ENCODE data around the gene CDK5RAP2. TPM values are rescaled to one million over a fixed set of nuclear protein-coding genes. Genes with fewer than 3 reads are reported as not detected.

The CDK5RAP2 gene
- polyA plus RNA-seq (2013, experiment 1 of 2; ENCODE audit: insufficient read length) = 43.8 TPM
- 24.3 TPM for polyA plus RNA-seq (2013, experiment 2 of 2; ENCODE audit: insufficient read length)

DNA sequence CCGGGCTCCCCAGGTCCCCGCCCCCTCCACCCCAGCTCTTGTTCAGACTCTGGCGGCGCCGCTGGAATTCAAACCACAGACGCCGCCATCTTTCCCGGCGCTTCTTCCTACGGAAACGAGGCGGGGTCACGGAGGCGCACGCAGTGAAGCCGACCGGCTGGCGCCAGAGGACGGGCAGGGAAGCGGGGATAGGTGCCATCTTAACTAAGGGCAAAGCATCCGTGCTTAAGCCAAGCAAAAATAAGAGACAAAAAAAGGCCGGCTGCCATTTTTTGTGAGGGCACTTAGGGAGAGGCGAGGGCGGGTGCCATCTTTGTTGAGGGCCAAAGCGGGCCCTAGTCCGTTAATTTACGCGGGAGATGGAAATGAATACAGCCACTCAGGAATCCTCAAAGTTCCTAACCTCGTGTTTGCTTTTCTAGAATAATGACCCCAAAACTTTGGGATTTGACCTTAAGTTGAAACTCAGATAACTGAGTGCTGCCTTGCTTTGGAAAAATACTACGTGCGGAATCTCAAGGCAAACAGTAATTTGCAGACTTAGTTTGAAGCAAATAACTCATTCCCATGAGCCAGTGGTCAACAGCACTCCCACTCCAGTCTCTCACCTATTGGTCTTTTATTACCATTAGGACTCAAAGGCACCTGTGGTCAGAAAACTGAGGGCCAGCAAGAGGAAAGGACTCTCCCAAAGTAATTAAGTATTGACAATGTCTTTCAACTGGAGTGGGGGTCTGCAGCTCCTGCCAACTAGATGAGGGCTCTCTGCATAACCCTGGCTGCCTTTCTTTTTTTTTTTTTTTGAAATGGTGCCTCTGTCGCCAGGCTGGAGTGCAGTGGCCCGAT lies at the start of gene CDK5RAP2:
Gene CDK5RAP2 (minus strand): TSS at position 117 of the 846 bp plus-strand sequence. CDS start 189 bp downstream, outside the sequence.
- peak; percentile 98 for DNase-seq

DNA sequence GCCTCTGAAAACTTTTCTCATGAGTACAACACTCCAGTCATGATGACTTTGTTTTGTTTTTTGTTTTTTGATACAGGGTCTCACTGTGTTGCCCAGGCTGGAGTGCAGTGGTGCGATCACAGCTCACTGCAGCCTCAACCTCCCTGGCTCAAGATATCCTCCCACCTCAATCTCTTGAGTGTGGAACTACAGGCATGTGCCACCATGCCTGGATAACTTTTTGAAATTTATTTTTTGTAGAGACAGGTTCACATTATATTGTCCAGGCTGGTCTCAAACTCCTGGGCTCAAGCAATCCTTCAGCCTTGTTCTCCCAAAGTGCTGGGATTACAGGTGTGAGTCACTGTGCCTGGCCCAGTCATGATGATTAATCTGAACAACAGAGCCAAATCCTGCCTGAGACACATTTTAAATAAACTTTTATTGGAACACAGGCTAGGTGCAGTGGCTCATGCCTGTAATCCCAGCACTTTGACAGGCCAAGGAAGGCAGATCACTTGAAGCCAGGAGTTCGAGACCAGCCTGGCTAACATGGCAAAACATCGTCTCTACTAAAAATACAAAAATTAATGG lies 49.0 kb upstream of the CDK5RAP2 start:
- DNase-seq = peak; percentile 48

DNA sequence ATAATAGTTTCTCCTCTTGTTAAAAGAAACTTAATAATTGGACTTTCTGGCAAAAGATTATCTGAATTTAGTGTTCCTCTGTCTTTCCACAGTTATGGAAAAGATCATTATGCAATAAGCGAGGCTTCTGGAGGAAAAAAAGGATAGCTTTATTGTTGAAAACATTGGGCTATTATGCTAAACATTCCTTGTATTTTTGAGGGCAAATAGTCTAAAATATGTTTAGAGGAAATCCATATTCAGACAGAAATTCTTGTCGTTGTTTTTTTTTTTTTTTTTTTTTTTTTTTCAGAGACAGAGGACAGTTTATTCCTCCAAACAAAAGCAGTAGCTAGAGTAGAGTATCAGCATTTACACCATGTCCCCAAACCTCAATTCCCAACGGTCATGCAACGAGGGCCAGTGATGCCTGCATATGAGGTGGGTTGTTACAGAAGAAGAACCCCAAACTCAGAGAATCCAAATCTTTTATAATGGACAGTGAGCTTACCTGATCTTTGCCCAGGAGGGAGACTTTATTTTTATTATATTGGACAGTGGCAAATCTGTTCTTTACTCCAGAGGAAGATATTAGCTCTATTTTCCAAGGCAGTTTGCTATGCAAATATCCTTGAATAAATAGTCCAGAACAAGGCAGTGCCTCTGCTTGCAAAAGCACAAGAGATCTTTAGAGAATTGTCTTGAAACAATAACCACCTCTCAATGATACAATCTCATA lies 48.4 kb upstream of the CDK5RAP2 start:
- no peak for DNase-seq

DNA sequence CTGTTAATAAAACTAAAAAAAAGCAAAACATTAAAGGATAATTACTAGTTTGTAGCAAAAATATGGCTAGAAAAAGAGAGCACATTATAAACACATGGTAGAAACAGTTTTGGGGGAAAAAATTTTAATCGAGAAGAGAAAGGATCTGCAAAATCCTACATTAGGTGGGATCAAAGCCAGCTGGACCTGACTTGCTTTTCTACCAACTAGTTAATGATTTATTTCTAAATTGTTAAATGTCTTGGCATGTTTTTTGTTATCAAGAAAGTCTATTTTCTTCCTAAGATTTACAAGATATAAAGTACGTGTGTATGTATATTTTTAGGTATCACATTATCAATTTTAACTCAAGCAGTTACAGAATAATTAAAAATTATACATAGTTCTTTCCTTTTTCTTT lies 47.1 kb upstream of the CDK5RAP2 start:
- no peak for DNase-seq

GRCh38 chr9:120626512-120626911 lies 46.5 kb upstream of the CDK5RAP2 start:
- no peak for DNase-seq

- DNase-seq = peak; percentile 34
Measured at GRCh38 chr9:120625222-120625621, 45.3 kb upstream of the CDK5RAP2 start.

- no peak for DNase-seq
Measured at GRCh38 chr9:120622790-120623189, 42.8 kb upstream of the CDK5RAP2 start.

DNA sequence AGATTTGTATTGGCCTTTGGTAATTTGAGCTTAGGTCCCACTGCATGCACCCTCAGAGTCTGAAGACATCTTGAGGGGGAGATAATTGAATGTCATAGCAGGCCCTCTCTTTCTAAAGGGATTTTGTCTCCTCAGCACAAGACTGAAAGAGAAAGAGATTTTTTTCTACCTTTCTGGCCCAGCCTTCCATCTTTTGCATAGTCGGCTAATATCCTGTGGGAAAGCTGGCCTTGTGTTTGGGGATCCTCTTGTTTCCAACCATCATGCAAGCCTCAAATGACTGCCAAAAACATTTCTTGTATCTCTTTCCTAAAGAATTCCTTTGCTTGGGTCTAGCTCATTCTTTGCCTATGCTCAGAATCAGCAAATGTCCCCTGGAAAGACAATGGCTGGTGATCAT lies 42.0 kb upstream of the CDK5RAP2 start:
- no peak for DNase-seq

DNA sequence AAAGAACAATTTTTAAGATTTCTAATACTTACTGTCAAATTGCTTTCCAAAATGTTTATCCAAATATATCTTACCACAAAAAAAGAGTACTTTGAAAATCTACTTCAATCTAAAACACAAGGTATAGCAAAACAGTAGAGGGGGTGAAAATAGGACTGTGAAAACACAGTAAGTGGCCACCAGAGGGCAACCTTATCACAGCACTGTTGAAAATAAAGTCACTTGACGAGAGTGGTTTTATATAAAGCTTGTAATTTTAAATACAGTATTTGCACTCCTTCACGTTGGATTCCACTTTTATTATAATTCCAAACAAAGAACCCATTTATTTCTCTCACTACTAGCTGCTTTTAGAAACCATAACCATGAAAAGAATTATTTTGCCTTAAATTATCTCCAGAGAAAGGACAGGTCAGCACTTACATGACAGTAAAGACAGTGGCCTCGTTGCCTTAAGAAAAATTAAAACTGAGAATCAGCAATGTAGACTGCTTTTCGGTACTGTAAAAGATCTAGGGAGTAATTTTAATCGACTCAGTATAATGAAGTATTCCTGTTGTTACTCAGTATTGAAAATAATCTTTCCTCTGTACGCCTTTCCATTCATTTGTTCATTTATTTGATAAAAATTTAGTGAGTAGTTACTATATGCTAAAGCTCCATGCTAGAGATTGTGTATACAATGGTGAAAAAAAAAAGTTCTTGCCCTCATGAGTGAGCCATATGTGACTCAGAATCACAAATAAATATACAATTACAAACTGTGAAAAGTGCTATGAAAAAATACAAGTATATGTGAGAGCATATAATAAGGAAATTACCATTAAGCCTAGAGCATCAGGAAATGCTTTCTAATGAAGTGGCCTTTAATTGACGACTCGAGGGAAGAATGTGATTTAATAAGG lies 40.0 kb upstream of the CDK5RAP2 start:
- DNase-seq = peak; percentile 64

DNA sequence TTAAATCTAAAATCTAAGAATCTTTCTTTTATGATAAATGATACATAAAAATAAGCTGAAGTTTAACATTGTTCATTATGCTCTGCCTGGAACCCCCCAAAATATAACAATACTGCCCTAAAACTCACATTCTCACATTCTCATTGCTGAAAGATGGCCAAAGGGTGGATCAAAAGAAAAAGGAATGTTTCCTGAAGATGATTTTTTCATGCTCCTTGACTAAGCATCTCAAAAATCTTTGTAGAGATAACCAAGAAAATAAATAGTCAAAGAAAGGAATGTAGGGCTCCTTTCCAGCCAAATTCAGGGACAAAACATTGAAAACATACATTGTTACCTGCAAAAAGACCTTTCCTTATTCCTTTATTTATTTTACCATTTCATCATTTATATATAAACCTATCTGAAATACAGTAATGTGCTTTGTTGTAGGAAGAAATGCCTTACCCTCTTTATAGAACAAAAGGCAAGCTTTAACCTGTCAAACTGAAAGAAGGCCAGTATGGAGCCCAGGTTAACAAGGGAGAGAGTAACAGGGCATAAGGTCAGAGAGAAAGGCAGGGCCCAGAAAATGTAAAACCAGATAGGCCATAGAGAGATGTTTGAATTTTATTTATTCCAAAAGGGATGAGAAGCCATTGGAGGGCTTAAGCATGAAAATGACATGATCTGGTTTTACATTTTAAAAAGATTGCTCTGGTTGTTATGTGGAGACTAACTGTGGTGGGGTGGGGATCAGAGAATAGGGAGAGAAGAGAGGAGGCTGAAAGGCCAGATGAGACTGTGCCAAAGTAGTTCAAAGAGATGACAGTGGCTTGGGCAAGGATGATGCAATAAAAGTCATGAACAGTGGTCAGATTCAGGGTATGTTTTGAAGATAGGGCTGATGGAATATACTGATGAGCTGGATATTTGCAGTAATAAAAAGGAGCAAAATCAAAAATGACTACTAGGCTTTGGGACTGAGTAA lies 37.3 kb upstream of the CDK5RAP2 start:
- peak; percentile 23 for DNase-seq

- DNase-seq = no peak
Measured at GRCh38 chr9:120612218-120612617, 32.3 kb upstream of the CDK5RAP2 start.

DNA sequence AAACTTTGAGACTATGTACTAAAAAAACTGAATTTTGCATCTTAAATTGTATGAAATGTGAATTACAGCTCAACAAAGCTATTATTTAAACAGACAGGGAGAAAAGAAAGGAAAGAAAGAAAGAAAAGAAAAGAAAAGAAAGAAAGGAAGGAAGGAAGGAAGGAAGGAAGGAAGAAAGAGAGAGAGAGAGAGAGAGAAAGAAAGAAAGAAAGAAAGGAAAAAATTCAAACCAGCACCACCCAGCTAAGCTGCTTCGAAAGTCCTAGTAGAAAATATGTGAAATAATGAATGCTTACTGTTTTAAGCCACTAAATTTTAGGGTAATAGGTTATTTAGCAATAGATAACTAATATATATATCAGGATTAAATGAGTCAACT lies 31.7 kb upstream of the CDK5RAP2 start:
- DNase-seq = no peak

- DNase-seq = no peak
Measured at GRCh38 chr9:120610975-120611689, 31.2 kb upstream of the CDK5RAP2 start.

GRCh38 chr9:120609636-120610035 lies 29.7 kb upstream of the CDK5RAP2 start:
- DNase-seq = peak; percentile 42

DNA sequence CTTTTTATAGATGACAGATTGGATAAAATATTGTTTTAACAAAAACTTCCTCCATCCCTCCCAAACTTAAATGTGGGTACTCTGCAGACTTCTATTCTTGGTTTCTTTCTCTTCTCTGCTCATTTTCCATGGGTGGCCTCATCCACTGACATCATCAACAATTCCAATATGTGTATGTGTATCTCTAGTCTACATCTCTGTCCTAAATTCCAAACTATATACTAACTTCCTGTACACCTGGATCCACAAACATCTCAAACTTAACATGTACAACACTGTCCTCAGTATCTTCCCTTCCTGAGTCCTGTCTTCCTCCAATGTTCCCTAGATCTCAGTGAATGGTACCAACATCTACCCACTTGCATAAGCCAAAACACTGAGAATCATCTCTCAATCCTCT lies 28.5 kb upstream of the CDK5RAP2 start:
- DNase-seq = peak; percentile 12

DNA sequence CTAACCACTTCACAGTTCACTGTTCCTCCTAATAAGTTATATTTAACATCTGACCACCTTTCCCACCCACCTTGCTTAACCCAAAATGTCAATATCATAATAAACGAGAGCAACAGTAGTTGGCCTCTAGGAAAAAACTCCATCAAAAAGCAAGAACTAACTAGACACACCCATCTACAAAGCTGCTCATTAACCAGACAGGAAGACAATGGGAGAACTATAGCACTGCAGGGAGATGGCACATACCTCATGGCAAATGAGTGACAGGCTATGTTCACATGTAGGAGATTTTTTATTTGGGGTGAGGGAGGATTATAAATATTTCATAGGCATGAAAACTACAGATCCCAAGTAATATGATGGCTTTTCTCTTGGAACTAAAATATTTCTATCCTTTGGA lies 23.6 kb upstream of the CDK5RAP2 start:
- DNase-seq = no peak

- no peak for DNase-seq
Measured at GRCh38 chr9:120603010-120603409, 23.0 kb upstream of the CDK5RAP2 start.

DNA sequence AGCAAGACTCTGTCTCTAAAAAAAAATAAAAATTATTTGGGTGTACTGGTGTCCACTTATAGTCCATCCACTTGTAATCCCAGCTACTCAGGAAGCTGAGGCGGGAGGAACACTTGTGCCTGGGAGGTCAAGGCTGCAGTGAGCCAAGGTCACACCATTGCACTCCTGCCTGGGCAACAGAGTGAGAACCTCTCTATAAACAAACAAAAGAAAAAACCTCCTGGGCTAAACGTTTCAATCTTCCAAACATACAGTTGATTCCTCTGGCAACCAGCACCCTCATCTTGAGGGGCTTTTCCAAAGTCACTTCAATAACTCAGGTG lies 13.9 kb upstream of the CDK5RAP2 start:
- no peak for DNase-seq

DNA sequence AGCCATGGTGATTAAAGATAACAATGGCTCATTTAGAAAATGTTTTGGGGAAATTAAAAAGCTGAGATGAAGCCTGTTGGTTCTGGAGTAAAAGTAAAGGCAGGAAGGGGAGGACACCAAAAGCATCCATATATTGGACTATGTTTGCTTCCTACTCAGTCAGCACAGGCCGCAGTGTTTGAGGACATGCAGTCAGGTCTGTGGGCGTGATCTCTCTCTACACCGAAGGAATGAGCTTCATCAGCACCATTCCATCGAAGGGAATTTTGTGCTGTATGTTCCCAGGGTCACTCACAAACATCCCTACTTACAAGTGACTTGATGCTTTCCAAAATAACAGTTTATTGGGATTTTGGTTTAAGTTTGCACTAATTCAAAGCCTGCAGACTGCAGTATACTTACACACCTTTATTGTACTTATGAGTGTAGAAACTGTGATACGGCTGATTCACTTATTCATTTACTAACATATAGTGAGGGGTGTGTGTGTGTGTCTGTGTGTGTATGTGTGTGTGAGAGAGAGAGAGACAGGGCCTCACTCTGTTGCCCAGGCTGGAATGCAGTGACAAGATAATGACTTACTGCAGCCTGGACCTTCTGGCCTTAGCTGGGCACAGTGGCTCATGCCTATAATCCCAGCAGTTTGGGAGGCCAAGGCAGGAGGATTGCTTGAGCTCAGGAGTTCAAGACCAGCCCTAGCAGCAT lies 13.4 kb upstream of the CDK5RAP2 start:
- DNase-seq = no peak

GRCh38 chr9:120592210-120592609 lies 12.2 kb upstream of the CDK5RAP2 start:
- DNase-seq = no peak

Measured in fibroblast of skin of back (primary cell).